RWPE1 (cell line): ENCODE data around the gene PRRT1.

Source experiments
- CTCF ChIA-PET: fragments of 350-600 bp; sonication (Branson Sonifier 250); formaldehyde crosslinking; extraction: SDS; loops from one replicate; lab custom pipeline; 2021; lab: Yijun Ruan, JAX
- POLR2A ChIA-PET: fragments of 400-600 bp; formaldehyde crosslinking; extraction: SDS; loops from one replicate; lab custom pipeline; 2020; ENCODE audit warnings: antibody characterized with exemption; ENCODE audit not compliant: low non-redundant PET; lab: Yijun Ruan, JAX
- DNase-seq: peaks from one replicate; pipeline ENCODE4 v3.0.0; 2012; ENCODE audit warnings: low spot score
- H3K27ac ChIP-seq: fragments of 450-650 bp; 2 replicates; pipeline ENCODE4 v1.5.1; 2017
- CTCF ChIP-seq: fragments of 450-650 bp; conservative IDR thresholded peaks from 2 replicates; pipeline ENCODE4 v1.5.1; 2017; ENCODE audit warnings: low read depth, mild to moderate bottlenecking

Gene PRRT1

GRCh38 chr6:32177788-32178546, 26.2 kb upstream of the PRRT1 start, which contains the start of gene RNF5:
Gene RNF5, plus strand, starts transcription at chr6:32178405. Its CDS starts 107 bp downstream, at chr6:32178512.
- DNase-seq, result peak; percentile 99
- ChIA-PET CTCF (interaction anchor here (1.2 kb wide), 1 partner anchor 17 kb away, joined by 3 read pairs; no protein-coding TSS in a partner anchor), POLR2A (interaction anchor here (0.7 kb wide), 1 partner anchor 18 kb away, joined by 3 read pairs; no protein-coding TSS in a partner anchor)
- no peak for TF ChIP-seq CTCF
- H3K27ac ChIP-seq, result peak within 1 kb of the TSS; percentile 97

GRCh38 chr6:32177183-32177787, 25.5 kb upstream of the PRRT1 start:
- peak overlapping the region; percentile 97 for H3K27ac ChIP-seq
- ChIA-PET POLR2A (interaction anchor here (0.5 to 0.7 kb wide), 2 partner anchors 18 to 261 kb away, joined by 3 read pairs; no protein-coding TSS in a partner anchor), CTCF (interaction anchor here (0.8 to 1.2 kb wide), 2 partner anchors 18 to 58 kb away, joined by 3 read pairs; no protein-coding TSS in a partner anchor)
- DNase-seq, result no peak
- no peak for TF ChIP-seq CTCF

DNA sequence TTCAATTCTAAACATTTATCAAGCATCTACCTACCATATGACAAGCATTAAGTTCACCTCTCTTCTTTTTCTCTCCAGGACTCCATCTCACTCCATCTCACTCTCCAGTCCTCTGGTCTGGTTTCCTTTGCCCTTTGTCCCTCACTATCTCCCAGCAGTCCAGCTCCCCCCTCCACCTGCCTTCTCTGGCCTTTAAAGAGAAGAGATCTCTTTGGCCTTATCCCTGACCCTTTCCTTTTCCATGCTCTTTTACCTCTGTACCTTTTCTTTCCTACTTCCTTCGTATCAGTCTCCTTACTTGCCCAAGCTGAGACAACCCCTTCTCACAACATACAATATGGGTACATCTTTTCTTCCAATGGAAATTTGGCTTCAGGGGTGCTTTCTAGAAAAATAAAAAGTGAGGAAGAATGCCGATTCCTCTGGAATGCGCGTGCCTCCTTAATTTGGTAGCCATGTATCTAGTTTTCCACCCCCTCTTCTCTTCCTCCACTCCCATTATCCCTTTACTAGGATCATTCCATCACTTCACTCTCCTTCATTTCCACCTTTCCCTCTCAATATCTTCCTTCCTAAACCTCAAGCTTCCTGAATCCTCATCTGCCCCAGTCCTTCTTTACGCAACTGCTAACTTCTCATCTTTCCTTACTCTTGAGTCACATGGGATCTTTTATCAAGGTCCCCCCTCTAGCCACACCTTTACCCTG, 24.9 kb upstream of the PRRT1 start:
- no peak for TF ChIP-seq CTCF
- POLR2A ChIA-PET, result interaction anchor here (0.5 kb wide), 3 partner anchors 260 to 795 kb away, joined by 3 to 4 read pairs (median 3); no protein-coding TSS in a partner anchor
- CTCF ChIA-PET, result interaction anchor here (0.8 to 1.2 kb wide), 2 partner anchors 19 to 57 kb away, joined by 3 read pairs; no protein-coding TSS in a partner anchor
- peak; percentile 77 for DNase-seq
- H3K27ac ChIP-seq, result peak overlapping the region; percentile 97

- peak within 1 kb of the TSS; percentile 97 for H3K27ac ChIP-seq
- POLR2A ChIA-PET, result interaction anchor here (0.5 kb wide), 2 partner anchors 744 to 796 kb away, joined by 3 to 4 read pairs; no protein-coding TSS in a partner anchor
- peak; percentile 97 for DNase-seq
- no peak for TF ChIP-seq CTCF
- CTCF ChIA-PET, result no interaction called here
Observed at GRCh38 chr6:32175711-32176475, 24.2 kb upstream of the PRRT1 start, which contains the start of gene AGPAT1. Gene AGPAT1, minus strand, starts transcription at chr6:32176084. Its CDS starts 4,588 bp downstream, at chr6:32171496.

DNA sequence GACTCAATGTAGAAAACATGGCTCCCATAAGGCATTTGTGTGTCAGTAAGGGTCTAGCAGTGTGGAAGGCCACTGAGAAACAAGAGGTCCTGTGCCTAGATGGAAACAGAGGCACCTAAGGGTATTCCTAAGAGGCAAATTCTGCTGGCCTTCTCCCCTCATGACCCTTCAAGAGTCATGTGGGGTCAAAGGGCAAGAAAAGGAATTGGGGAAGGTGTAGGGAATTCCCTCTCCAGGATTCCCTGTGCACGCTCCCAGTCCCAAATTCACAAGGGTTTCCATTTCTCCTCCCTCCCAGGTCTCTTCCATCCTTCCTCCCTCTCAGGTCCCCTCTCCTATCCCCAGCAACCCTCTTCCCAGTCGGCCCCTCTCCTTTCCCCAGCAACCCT, 23.6 kb upstream of the PRRT1 start:
- DNase-seq, result no peak
- ChIA-PET POLR2A (no interaction called here), CTCF (no interaction called here)
- TF ChIP-seq CTCF, result no peak
- peak overlapping the region; percentile 97 for H3K27ac ChIP-seq
